HepG2 (cell line): Measurements from ENCODE around the gene NAE1. TPM values are rescaled to one million over a fixed set of nuclear protein-coding genes. Genes with fewer than 3 reads are reported as not detected.

Experiments used
- AGO2 ChIP-seq: fragments of 200-400 bp; formaldehyde crosslinking; optimal IDR thresholded peaks from 2 replicates; pipeline ENCODE3; 2017; ENCODE audit warnings: mild to moderate bottlenecking, low read depth, low read length, moderate library complexity
- CERS6 ChIP-seq: sonication (generic); formaldehyde crosslinking; IDR thresholded peaks from 2 replicates; pipeline ENCODE4 v1.5.0; 2020; ENCODE audit warnings: missing genetic modification reagents
- HINFP ChIP-seq: sonication (generic); formaldehyde crosslinking; IDR thresholded peaks from 2 replicates; pipeline ENCODE4 v1.4.0; 2020; ENCODE audit warnings: low read depth, mild to moderate bottlenecking, missing genetic modification reagents
- HNF1B ChIP-seq: sonication (generic); formaldehyde crosslinking; IDR thresholded peaks from 2 replicates; pipeline ENCODE4 v1.5.1; 2020; ENCODE audit warnings: mild to moderate bottlenecking, moderate library complexity, missing genetic modification reagents
- HNRNPH1 ChIP-seq: fragments of 200-400 bp; formaldehyde crosslinking; optimal IDR thresholded peaks from 2 replicates; pipeline ENCODE3; 2017; ENCODE audit warnings: mild to moderate bottlenecking, low read depth, low read length
- IRX3 ChIP-seq: sonication (generic); formaldehyde crosslinking; IDR thresholded peaks from 2 replicates; pipeline ENCODE4 v1.8.1; 2023; ENCODE audit warnings: mild to moderate bottlenecking, low read depth, missing genetic modification reagents, borderline replicate concordance
- MYC ChIP-seq: sonication (generic); formaldehyde crosslinking; IDR thresholded peaks from 2 replicates; pipeline ENCODE4 v1.9.0; 2021; ENCODE audit warnings: missing genetic modification reagents, borderline replicate concordance
- NAIF1 ChIP-seq: sonication (generic); formaldehyde crosslinking; IDR thresholded peaks from 2 replicates; pipeline ENCODE4 v1.5.0; 2020; ENCODE audit warnings: mild to moderate bottlenecking, missing genetic modification reagents, borderline replicate concordance
- RFX5 ChIP-seq: IDR thresholded peaks from 2 replicates; pipeline ENCODE4 v1.6.1; 2011; ENCODE audit warnings: low read depth, low read length, improper control_type of control experiment
- RXRB ChIP-seq: IDR thresholded peaks from 2 replicates; pipeline ENCODE4 v1.6.1; 2016; ENCODE audit warnings: borderline replicate concordance, missing genetic modification reagents, missing compliant biosample characterization
- TCF7L2 ChIP-seq: IDR thresholded peaks from 2 replicates; pipeline ENCODE4 v1.6.1; 2011; ENCODE audit warnings: mild to moderate bottlenecking, low read depth, low read length, moderate library complexity
- ZNF598 ChIP-seq: sonication (generic); formaldehyde crosslinking; IDR thresholded peaks from 2 replicates; pipeline ENCODE4 v1.5.1; 2020; ENCODE audit warnings: mild to moderate bottlenecking, missing genetic modification reagents, borderline replicate concordance
- ZNF770 ChIP-seq: sonication (generic); formaldehyde crosslinking; IDR thresholded peaks from 2 replicates; pipeline ENCODE4 v1.5.0; 2020; ENCODE audit warnings: mild to moderate bottlenecking, missing genetic modification reagents
- polyA plus RNA-seq, 8 experiments: library from polyadenylated mRNA; depleted of rRNA in 3 of 8; stranded (reverse) in 7 of 8; unstranded in 1 of 8; fragments of >200 nt; fragmentation: Illumina TruSeq in 4 of 8; extraction: Trizol in 4 of 8; gene quantifications; 2 replicates each; pipeline versions ENCODE4 v1.2.1 to v1.2.3, GENCODE V29; 2011 to 2016; ENCODE audit warnings: low read depth in 4 of 8, missing spikeins in 1 of 8, mixed read lengths in 1 of 8; ENCODE audit not compliant: insufficient read depth in 1 of 8
- total RNA-seq, 5 experiments: library from RNA; depleted of rRNA; stranded (reverse); fragments of >200 nt; fragmentation: Illumina TruSeq; extraction: Trizol; gene quantifications; 2 replicates each; pipeline ENCODE4 v1.2.3, GENCODE V29; 2016; ENCODE audit warnings: low read depth in 1 of 5
- TF ChIP-seq, protein P1 (sequence below): IDR thresholded peaks from 2 replicates; pipeline ENCODE4 v1.6.1; 2018; ENCODE audit warnings: missing genetic modification reagents
- TF ChIP-seq, protein P2 (sequence below): sonication (generic); formaldehyde crosslinking; IDR thresholded peaks from 2 replicates; pipeline ENCODE4 v1.8.0; 2022; ENCODE audit warnings: missing genetic modification reagents, mild to moderate bottlenecking, moderate library complexity, borderline replicate concordance
- TF ChIP-seq, protein P3 (sequence below): sonication (generic); formaldehyde crosslinking; IDR thresholded peaks from 2 replicates; pipeline ENCODE4 v1.5.0; 2020; ENCODE audit warnings: missing genetic modification reagents

The NAE1 gene
- total and polyA plus RNA-seq, 2 of the 13 experiments (the other 11 are each of a cell fraction or from before 2014, with no cell fraction given): 95.7 to 206 TPM

DNA sequence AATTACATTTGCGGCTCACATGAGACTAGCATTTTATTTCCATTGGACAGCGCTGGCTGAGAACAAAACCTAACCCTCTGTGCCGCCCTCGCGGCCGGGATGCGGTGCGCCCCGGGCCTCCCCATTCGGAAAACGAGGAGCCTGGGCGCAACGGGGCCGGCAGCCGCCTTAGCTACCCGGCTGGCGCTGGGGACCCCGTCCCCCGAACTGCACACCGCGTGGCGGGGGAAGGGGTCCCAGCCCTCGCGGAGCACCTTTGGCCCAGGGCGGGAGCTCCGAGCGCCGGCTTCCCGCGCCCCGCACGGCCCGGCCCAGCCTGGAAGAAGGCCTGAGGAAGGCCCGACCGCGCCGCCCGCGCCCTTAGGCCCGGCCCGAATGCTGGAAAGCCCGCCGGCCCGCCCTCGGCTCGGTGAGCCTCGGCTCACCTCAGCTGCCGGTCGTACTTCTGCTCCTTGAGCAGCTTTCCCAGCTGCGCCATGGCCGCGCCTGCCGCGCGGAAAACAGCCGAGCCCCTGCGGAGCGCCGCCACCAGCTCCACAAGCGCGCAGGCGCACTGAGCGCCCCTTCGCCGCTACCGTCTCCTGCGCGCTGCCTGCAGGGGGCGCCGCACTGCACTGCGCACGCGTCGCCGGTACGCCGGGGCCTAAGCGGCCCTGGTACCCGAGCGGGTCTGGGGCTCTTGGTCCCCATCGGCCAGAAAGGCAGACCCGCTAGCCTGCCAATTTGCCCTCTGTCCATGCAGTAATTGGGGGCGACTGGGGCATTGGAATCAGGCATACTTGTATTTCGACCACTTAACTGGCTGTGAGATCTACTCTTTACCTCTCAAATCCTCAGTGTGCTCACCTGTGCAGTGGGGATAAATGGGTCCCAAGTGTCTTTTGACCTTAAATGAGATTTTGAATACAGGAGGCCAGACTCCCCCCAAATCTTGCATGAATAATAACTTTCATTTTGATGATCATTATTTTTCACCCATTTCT, at the start of gene NAE1 (continued):
- peak; percentile 93 for TF ChIP-seq MYC
- TF ChIP-seq HNF1B (CRISPR knock-in tag): peak; percentile 33; the same call in 1 of the 2 replicates
- TF ChIP-seq HINFP (CRISPR knock-in tag): peak; percentile 65; the same call in 1 of the 2 replicates
- TF ChIP-seq RXRB (CRISPR knock-in tag): peak; percentile 53; the same call in 1 of the 2 replicates
- no peak; the same call in 1 of the 2 replicates for TF ChIP-seq NAIF1
- TF ChIP-seq, protein P1, sequence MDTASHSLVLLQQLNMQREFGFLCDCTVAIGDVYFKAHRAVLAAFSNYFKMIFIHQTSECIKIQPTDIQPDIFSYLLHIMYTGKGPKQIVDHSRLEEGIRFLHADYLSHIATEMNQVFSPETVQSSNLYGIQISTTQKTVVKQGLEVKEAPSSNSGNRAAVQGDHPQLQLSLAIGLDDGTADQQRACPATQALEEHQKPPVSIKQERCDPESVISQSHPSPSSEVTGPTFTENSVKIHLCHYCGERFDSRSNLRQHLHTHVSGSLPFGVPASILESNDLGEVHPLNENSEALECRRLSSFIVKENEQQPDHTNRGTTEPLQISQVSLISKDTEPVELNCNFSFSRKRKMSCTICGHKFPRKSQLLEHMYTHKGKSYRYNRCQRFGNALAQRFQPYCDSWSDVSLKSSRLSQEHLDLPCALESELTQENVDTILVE (CRISPR knock-in tag): peak; percentile 72; the same call in 1 of the 2 replicates
- TF ChIP-seq TCF7L2: no peak
- TF ChIP-seq, protein P2, sequence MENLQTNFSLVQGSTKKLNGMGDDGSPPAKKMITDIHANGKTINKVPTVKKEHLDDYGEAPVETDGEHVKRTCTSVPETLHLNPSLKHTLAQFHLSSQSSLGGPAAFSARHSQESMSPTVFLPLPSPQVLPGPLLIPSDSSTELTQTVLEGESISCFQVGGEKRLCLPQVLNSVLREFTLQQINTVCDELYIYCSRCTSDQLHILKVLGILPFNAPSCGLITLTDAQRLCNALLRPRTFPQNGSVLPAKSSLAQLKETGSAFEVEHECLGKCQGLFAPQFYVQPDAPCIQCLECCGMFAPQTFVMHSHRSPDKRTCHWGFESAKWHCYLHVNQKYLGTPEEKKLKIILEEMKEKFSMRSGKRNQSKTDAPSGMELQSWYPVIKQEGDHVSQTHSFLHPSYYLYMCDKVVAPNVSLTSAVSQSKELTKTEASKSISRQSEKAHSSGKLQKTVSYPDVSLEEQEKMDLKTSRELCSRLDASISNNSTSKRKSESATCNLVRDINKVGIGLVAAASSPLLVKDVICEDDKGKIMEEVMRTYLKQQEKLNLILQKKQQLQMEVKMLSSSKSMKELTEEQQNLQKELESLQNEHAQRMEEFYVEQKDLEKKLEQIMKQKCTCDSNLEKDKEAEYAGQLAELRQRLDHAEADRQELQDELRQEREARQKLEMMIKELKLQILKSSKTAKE (CRISPR knock-in tag): no peak
- TF ChIP-seq CERS6 (CRISPR knock-in tag): peak; percentile 94
- TF ChIP-seq AGO2: peak; percentile 88
- peak; percentile 71; the same call in 1 of the 2 replicates for TF ChIP-seq ZNF598 (CRISPR knock-in tag)
- peak; percentile 44 for TF ChIP-seq IRX3 (CRISPR knock-in tag)
- TF ChIP-seq, protein P3, sequence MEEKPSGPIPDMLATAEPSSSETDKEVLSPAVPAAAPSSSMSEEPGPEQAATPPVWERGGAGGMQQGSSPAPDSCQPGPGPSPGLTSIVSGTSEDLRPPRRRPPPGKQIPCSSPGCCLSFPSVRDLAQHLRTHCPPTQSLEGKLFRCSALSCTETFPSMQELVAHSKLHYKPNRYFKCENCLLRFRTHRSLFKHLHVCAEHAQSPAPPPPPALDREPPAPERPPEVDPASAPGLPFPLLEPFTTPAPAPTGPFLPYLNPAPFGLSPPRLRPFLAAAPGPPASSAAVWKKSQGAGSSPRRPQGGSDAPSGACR (CRISPR knock-in tag): peak; percentile 90; the same call in 1 of the 2 replicates
- no peak; the same call in 1 of the 2 replicates for TF ChIP-seq RFX5
- peak; percentile 75; the same call in 1 of the 2 replicates for TF ChIP-seq ZNF770 (CRISPR knock-in tag)
- TF ChIP-seq HNRNPH1: no peak
